ENCODE results near the gene DMBX1. TPM values are rescaled to one million over a fixed set of nuclear protein-coding genes. Genes with fewer than 3 reads are reported as not detected.

DMBX1 gene
- total and polyA plus RNA-seq, 7 donors: not detected

DNA sequence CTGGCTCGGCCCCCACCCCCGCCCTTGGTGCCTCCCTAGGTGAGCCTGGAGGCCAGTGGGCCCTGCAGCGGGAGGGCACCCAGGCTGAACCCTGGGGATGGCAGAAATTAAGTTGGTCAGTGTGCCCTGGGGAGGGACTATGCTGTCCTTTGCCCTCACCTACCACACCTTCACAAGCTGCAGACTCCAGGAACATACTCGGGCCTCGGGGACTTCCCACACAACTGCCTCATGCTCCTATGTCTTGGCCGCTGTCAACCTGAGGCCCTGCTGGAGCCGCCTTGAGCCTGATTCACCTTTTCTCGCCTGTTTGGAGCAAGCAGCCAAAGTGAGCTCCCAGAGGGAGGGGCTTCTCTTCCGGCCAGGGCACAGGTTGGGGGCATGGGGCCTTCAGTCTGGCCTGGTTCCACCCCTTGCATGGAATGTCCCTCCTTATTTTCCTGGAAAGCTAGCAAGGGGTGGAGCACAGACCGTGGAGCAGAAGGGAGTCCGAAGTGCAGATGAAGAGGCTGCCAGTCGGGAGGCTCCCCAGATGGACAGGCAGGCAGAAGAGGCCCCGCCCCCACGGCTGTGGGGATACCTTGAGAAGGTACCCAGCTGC is 37.2 kb downstream of the DMBX1 start:
- no peaks in the 10 kb centered on the region for H3K36me3 ChIP-seq
- intact Hi-C loops (cut with DNase I): no loop called here
- H3K27ac ChIP-seq: no peak overlapping the region
- peaks cover 0 to 38% (median 11%) of the 10 kb centered on the region in 3 donors for H3K27me3 ChIP-seq
- H3K4me1 ChIP-seq: peaks cover 0 to 4% (median 0%) of the 10 kb centered on the region in 4 donors
- DNase-seq: no peak
- no peak overlapping the region for H3K4me3 ChIP-seq
- 20 to 29% methylated on average over 14 of the region's 14 CpGs for WGBS, 2 donors
- no peak for TF ChIP-seq CTCF (IDR thresholded peaks at IDR 0.05)
- TF ChIP-seq EP300 (IDR thresholded peaks at IDR 0.05): no peak
- no peak for TF ChIP-seq POLR2AphosphoS5 (IDR thresholded peaks at IDR 0.05)
- no peak for TF ChIP-seq POLR2A (IDR thresholded peaks at IDR 0.05)
- no peaks in the 10 kb centered on the region for H3K9me3 ChIP-seq

DNA sequence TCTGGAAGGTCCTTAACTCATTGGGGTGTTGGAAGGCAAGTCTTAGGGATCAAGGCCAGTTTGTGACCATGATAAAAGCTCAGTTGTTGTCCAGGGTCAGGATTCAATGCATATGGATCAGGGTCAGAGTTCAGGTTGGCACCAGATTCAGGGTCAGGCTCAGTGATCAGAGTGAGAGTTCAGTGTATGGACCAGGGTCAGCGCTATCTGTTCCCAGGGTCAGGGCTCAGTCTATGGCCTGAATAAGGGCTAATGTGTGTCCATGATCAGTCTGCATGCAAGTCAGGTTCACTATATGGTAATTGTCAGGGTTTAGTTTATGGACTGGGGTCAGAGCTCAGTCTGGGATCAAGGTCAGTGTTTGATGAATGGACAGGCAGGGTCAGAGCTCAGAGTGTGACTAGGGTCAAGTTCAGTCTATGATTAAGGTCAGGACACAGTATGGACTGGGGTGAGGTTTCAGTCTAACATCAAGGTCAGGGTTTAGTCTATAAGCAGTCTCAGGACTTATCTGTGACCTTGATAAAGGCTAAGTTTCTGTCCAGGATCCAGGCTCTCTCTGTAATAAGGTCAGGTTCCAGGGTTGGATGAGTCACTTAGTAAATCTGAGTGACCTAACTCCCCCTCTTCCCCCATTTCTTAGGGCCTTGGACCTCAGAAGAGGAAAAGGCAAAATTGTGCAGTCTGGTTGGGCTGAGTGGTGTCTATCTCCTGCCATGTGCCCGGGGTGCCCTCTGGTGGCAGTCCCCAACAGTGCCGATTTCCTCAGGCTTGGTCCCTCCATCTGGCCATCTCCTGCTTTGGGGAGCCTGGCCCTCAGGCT is 38.0 kb downstream of the DMBX1 start:
- DNase-seq: peak; percentile 87
- Histone ChIP-seq H3K4me3 (no peak overlapping the region), H3K4me1 (peaks cover 0 to 2% (median 0%) of the 10 kb centered on the region in 4 donors), H3K27me3 (peaks cover 0 to 38% (median 11%) of the 10 kb centered on the region in 3 donors), H3K9me3 (no peaks in the 10 kb centered on the region), H3K36me3 (no peaks in the 10 kb centered on the region), H3K27ac (no peak overlapping the region)
- TF ChIP-seq CTCF (IDR thresholded peaks at IDR 0.05): peak; percentile 74 to 93 (median 85)
- no peak for TF ChIP-seq POLR2AphosphoS5 (IDR thresholded peaks at IDR 0.05)
- WGBS, 2 donors: 30 to 31% methylated on average over 3 of the region's 3 CpGs
- intact Hi-C loops (cut with DNase I): loop anchor here (1.0 to 2.0 kb wide), 3 partner anchors 51 to 121 kb away; no protein-coding TSS in a partner anchor

DNA sequence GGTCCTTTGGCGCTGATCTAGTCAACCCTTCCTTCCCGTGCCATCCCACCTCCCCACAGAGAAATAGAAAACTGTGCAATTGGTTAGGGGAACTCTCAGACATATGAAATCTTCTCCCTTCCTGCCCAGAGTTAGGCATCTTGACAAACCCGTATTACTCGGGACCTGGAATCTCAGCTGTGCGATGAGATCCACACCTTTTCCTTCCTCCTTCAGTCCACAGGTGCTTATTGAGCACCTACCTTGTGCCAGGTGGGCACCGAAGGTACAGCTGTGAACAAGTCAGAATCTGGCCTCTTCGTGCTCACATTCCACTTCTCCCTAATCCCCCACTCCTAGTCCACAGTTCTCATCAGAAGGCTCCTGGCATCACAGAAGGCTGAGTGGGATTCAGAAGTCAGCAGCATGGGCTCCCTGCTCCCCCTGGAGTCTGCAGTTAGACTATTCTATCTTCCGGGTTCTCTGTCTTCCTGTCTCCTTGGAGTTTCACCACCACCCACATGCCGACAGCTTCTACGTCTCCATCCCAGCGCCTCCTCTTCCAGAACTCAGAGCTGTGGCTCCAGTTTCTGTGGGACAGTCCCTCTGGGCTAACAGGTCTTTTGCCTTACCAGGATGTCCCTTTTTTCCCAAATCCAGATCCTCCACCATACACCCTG is 38.8 kb downstream of the DMBX1 start:
- H3K4me3 ChIP-seq: no peak overlapping the region
- TF ChIP-seq POLR2A (IDR thresholded peaks at IDR 0.05) (no peak), CTCF (IDR thresholded peaks at IDR 0.05) (peak in 1 of 4 experiments; percentile 31), POLR2AphosphoS5 (IDR thresholded peaks at IDR 0.05) (no peak), EP300 (IDR thresholded peaks at IDR 0.05) (no peak)
- H3K9me3 ChIP-seq: no peaks in the 10 kb centered on the region
- intact Hi-C loops (cut with DNase I): loop anchor here (1.0 to 2.0 kb wide), 3 partner anchors 52 to 122 kb away; no protein-coding TSS in a partner anchor
- H3K27me3 ChIP-seq: peaks cover 0 to 38% (median 11%) of the 10 kb centered on the region in 3 donors
- no peak overlapping the region for H3K27ac ChIP-seq
- 39 to 42% methylated on average over 11 of the region's 11 CpGs for WGBS, 2 donors
- no peak for DNase-seq
- H3K4me1 ChIP-seq: peaks cover 0 to 6% (median 2%) of the 10 kb centered on the region in 4 donors
- H3K36me3 ChIP-seq: no peaks in the 10 kb centered on the region

DNA sequence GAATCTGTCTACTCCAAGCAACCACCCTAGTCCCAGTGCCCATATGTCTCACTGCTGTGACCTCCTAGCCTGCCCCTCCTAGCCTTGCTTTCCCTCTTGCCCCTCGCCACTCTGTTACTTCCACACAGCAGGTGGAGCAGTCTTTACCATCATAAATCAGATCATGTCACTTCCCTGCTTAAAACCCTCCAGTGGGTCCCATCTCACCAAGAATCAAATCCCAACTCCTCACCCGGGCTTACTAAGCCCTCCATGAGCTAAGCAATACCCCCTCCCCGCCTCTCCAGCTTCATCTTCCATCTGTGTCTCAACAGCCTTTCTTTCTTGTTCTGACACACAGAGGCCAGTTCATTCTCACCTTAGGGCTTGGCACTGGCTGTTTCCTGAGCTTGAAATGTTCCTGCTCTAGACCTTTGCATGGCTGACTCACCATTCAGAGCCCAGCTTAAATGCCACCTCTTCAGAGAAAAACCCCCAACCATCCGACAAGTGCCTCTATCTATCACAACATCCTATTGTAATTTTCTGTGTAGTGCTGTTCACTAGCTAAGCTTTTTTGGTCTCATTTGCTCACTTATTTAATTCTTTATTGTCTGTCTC is 39.5 kb downstream of the DMBX1 start:
- no peaks in the 10 kb centered on the region for H3K9me3 ChIP-seq
- no peak overlapping the region for H3K27ac ChIP-seq
- TF ChIP-seq CTCF (IDR thresholded peaks at IDR 0.05) (no peak), POLR2A (IDR thresholded peaks at IDR 0.05) (no peak), EP300 (IDR thresholded peaks at IDR 0.05) (no peak), POLR2AphosphoS5 (IDR thresholded peaks at IDR 0.05) (no peak)
- H3K4me3 ChIP-seq: no peak overlapping the region
- no peaks in the 10 kb centered on the region for H3K36me3 ChIP-seq
- no peak for DNase-seq
- intact Hi-C loops (cut with DNase I): loop anchor here (2.0 kb wide), 2 partner anchors 52 to 122 kb away; no protein-coding TSS in a partner anchor
- 56 to 67% methylated on average over 4 of the region's 4 CpGs for WGBS, 2 donors
- peaks cover 0 to 10% (median 6%) of the 10 kb centered on the region in 4 donors for H3K4me1 ChIP-seq
- peaks cover 0 to 38% (median 11%) of the 10 kb centered on the region in 3 donors for H3K27me3 ChIP-seq

Measured in sigmoid colon (tissue), 7 donors.